Retinal pigment epithelial cell (primary cell): ENCODE measurements around the gene CHST13.

ENCODE experiments used
- DNase-seq: peaks from one replicate; pipeline ENCODE4 v3.0.0-alpha.2; 2010; ENCODE audit warnings: low read depth
- H3K4me3 ChIP-seq: 2 replicates; pipeline ENCODE4 v1.5.1; 2011; ENCODE audit warnings: mild to moderate bottlenecking, low read length, control low read depth, moderate library complexity
- CTCF ChIP-seq: conservative IDR thresholded peaks from 2 replicates; pipeline ENCODE4 v1.5.1; 2011; ENCODE audit warnings: low read depth, low read length, control low read depth, inconsistent platforms

The CHST13 gene

GRCh38 chr3:126484148-126484547 lies 39.8 kb upstream of the CHST13 start:
- TF ChIP-seq CTCF, result no peak
- DNase-seq, result no peak
- H3K4me3 ChIP-seq, result no peak overlapping the region

GRCh38 chr3:126484662-126485061 lies 39.3 kb upstream of the CHST13 start:
- no peak for DNase-seq
- no peak for TF ChIP-seq CTCF
- H3K4me3 ChIP-seq, result no peak overlapping the region

- H3K4me3 ChIP-seq, result no peak overlapping the region
- DNase-seq, result no peak
- TF ChIP-seq CTCF, result no peak
Measured at GRCh38 chr3:126485176-126485897, 38.6 kb upstream of the CHST13 start.

GRCh38 chr3:126485956-126486355 lies 38.0 kb upstream of the CHST13 start:
- no peak for TF ChIP-seq CTCF
- no peak overlapping the region for H3K4me3 ChIP-seq
- DNase-seq, result no peak

GRCh38 chr3:126486360-126486847 lies 37.6 kb upstream of the CHST13 start:
- no peak overlapping the region for H3K4me3 ChIP-seq
- no peak for DNase-seq
- no peak for TF ChIP-seq CTCF

GRCh38 chr3:126487151-126487771 lies 36.7 kb upstream of the CHST13 start:
- peak; percentile 33 for TF ChIP-seq CTCF
- peak; percentile 36 for DNase-seq
- H3K4me3 ChIP-seq, result no peak overlapping the region

- TF ChIP-seq CTCF, result peak; percentile 9
Measured at GRCh38 chr3:126488185-126488584, 35.8 kb upstream of the CHST13 start.

More at GRCh38 chr3:126488185-126488584, 35.8 kb upstream of the CHST13 start:
- no peak for DNase-seq
- H3K4me3 ChIP-seq, result no peak overlapping the region
